HepG2 (cell line): Measurements from ENCODE around the gene DBN1. TPM values are rescaled to one million over a fixed set of nuclear protein-coding genes. Genes with fewer than 3 reads are reported as not detected.

Experiments
- ATAC-seq: fragments of 200-7000 bp; cut with Tn5 transposase; 3 replicates; pipeline ENCODE4 v1.9.1; 2020; ENCODE audit warnings: mild to moderate bottlenecking, moderate library complexity
- BruUV-seq: library from RNA; stranded (reverse); fragments of 400-500 nt; replicated peaks from 2 replicates; lab custom pipeline; 2021; lab: Mats Ljungman, UMichigan
- CTCF ChIA-PET: fragments of 300-600 bp; formaldehyde crosslinking; extraction: SDS; loops from one replicate; lab custom pipeline; 2021; ENCODE audit warnings: low total read pairs, inconsistent platforms, low intra/inter-chr PET ratio; lab: Yijun Ruan, JAX
- POLR2A ChIA-PET: fragments of 350-600 bp; sonication (Branson Sonifier 250); formaldehyde crosslinking; loops from one replicate; lab custom pipeline; 2020; ENCODE audit warnings: antibody characterized with exemption, inconsistent platforms; lab: Yijun Ruan, JAX
- DNase-seq: peaks from one replicate; pipeline ENCODE4 v3.0.0-alpha.2; 2015; ENCODE audit warnings: low spot score
- FAIRE-seq: peaks from 3 replicates; lab custom pipeline; 2011; peaks lifted over from hg19 to GRCh38; lab: Jason Lieb, UNC
- H2AFZ ChIP-seq: one replicate; pipeline ENCODE4 v1.6.1; 2011; ENCODE audit warnings: low read length, inconsistent platforms
- H3K27ac ChIP-seq: fragments of 300-600 bp; 3 replicates; pipeline ENCODE4 v1.8.0; 2011; ENCODE audit warnings: mixed run types, mild to moderate bottlenecking, mixed read lengths, low read length, inconsistent platforms; ENCODE audit not compliant: insufficient read depth; ENCODE audit errors: extremely low read length
- H3K27me3 ChIP-seq, 2 experiments: fragments of 200-600 bp in 1 of 2; 2 replicates in 1 of 2; 3 replicates in 1 of 2; pipeline versions ENCODE4 v1.6.0 to v1.8.0; 2011; ENCODE audit warnings: low read length in 2 of 2, mild to moderate bottlenecking in 2 of 2, moderate library complexity in 2 of 2, inconsistent platforms in 1 of 2; ENCODE audit not compliant: insufficient read depth in 2 of 2, control insufficient read depth in 1 of 2
- H3K36me3 ChIP-seq, 2 experiments: fragments of 200-600 bp in 1 of 2; replicated peaks in 1 of 2; 2 replicates in 1 of 2; 3 replicates in 1 of 2; pipeline versions ENCODE4 v1.5.1 to v1.8.0; 2011; ENCODE audit warnings: low read length in 2 of 2, inconsistent platforms in 1 of 2; ENCODE audit not compliant: insufficient read depth in 2 of 2, control insufficient read depth in 1 of 2
- H3K4me1 ChIP-seq: 2 replicates; pipeline ENCODE4 v1.5.1; 2012; ENCODE audit warnings: low read length, inconsistent platforms; ENCODE audit not compliant: insufficient read depth
- H3K4me2 ChIP-seq: 2 replicates; pipeline ENCODE4 v1.6.0; 2011; ENCODE audit warnings: low read depth, low read length, inconsistent platforms
- H3K4me3 ChIP-seq, 3 experiments: fragments of 200-600 bp in 1 of 3; sonication (generic), shearing (Covaris generic) in 1 of 3; replicated peaks in 1 of 3; 2 replicates each; pipeline ENCODE4 v1.5.1; 2011 to 2016; ENCODE audit warnings: low read length in 3 of 3, inconsistent platforms in 2 of 3, low read depth in 2 of 3, mild to moderate bottlenecking in 2 of 3, control low read depth in 1 of 3, mixed read lengths in 1 of 3; ENCODE audit not compliant: insufficient read depth in 1 of 3
- H3K79me2 ChIP-seq: one replicate; pipeline ENCODE4 v1.6.1; 2011; ENCODE audit warnings: low read length, inconsistent platforms; ENCODE audit not compliant: insufficient read depth
- H3K9ac ChIP-seq: 2 replicates; pipeline ENCODE4 v1.6.0; 2011; ENCODE audit warnings: mild to moderate bottlenecking, low read depth, low read length, inconsistent platforms; ENCODE audit not compliant: insufficient read depth
- H3K9me3 ChIP-seq: 2 replicates; pipeline ENCODE4 v1.5.1; 2012; ENCODE audit warnings: mild to moderate bottlenecking, low read length
- H4K20me1 ChIP-seq: 2 replicates; pipeline ENCODE4 v1.6.0; 2011; ENCODE audit warnings: inconsistent platforms, mild to moderate bottlenecking, low read length, moderate library complexity; ENCODE audit not compliant: insufficient read depth
- ELF1 ChIP-seq: sonication (generic); formaldehyde crosslinking; IDR thresholded peaks from 2 replicates; pipeline ENCODE4 v1.4.0; 2020; ENCODE audit warnings: missing genetic modification reagents
- ETV5 ChIP-seq: IDR thresholded peaks from 2 replicates; pipeline ENCODE4 v1.6.1; 2018; ENCODE audit warnings: missing biosample characterization, missing genetic modification reagents, inconsistent platforms, borderline replicate concordance
- FOSL2 ChIP-seq: sonication (generic); formaldehyde crosslinking; IDR thresholded peaks from 2 replicates; pipeline ENCODE4 v1.4.0; 2020; ENCODE audit warnings: missing genetic modification reagents
- GABPA ChIP-seq, 2 experiments: IDR thresholded peaks; 2 replicates each; pipeline ENCODE4 v1.6.1; 2011 to 2016; ENCODE audit warnings: low read depth in 2 of 2, low read length in 1 of 2, missing biosample characterization in 1 of 2, missing genetic modification characterization in 1 of 2
- HNF4A ChIP-seq: sonication (generic); formaldehyde crosslinking; IDR thresholded peaks from 2 replicates; pipeline ENCODE4 v1.4.0; 2020; ENCODE audit warnings: missing genetic modification reagents
- KAT8 ChIP-seq: IDR thresholded peaks from 2 replicates; pipeline ENCODE4 v1.6.1; 2016; ENCODE audit warnings: missing genetic modification reagents, missing compliant biosample characterization
- MTF2 ChIP-seq: sonication (generic); formaldehyde crosslinking; IDR thresholded peaks from 2 replicates; pipeline ENCODE4 v1.5.0; 2020; ENCODE audit warnings: missing genetic modification reagents, borderline replicate concordance
- NCOA1 ChIP-seq: sonication (generic); formaldehyde crosslinking; IDR thresholded peaks from 2 replicates; pipeline ENCODE4 v1.9.0; 2021; ENCODE audit warnings: missing genetic modification reagents
- NFATC3 ChIP-seq: sonication (generic); formaldehyde crosslinking; IDR thresholded peaks from 2 replicates; pipeline ENCODE4 v1.5.1; 2020; ENCODE audit warnings: mild to moderate bottlenecking, missing genetic modification reagents
- SALL2 ChIP-seq: sonication (generic); formaldehyde crosslinking; IDR thresholded peaks from 2 replicates; pipeline ENCODE4 v1.8.1; 2023; ENCODE audit warnings: mild to moderate bottlenecking, missing genetic modification reagents, inconsistent platforms
- SP2 ChIP-seq: sonication (generic); formaldehyde crosslinking; IDR thresholded peaks from 2 replicates; pipeline ENCODE4 v1.5.1; 2020; ENCODE audit warnings: mild to moderate bottlenecking, missing genetic modification reagents
- ZNF468 ChIP-seq: sonication (generic); formaldehyde crosslinking; IDR thresholded peaks from 2 replicates; pipeline ENCODE4 v1.8.0; 2022; ENCODE audit warnings: mild to moderate bottlenecking, moderate library complexity, missing genetic modification reagents
- ZNF589 ChIP-seq: sonication (generic); formaldehyde crosslinking; conservative IDR thresholded peaks from 2 replicates; pipeline ENCODE4 v1.8.0; 2022; ENCODE audit warnings: mild to moderate bottlenecking, moderate library complexity, missing genetic modification reagents
- ZNF788 ChIP-seq: sonication (generic); formaldehyde crosslinking; IDR thresholded peaks from 2 replicates; pipeline ENCODE4 v1.5.0; 2020; ENCODE audit warnings: mild to moderate bottlenecking, missing genetic modification reagents, borderline replicate concordance
- WGBS: methylation state at CpG from one replicate; pipeline ENCODE4 v1.1.6; 2017; ENCODE audit warnings: low lambda C conversion rate; 5-methylcytosine and 5-hydroxymethylcytosine counted together
- in situ Hi-C: cut with HindIII; loops from 2 replicates; pipeline ENCODE4 v1.10.0; 2017; ENCODE audit warnings: low pct_unique_long_range_greater_than_20kb; ENCODE audit not compliant: extremely low pct_ligation_motif_present
- intact Hi-C: fragments of 100-400 bp; cut with micrococcal nuclease; formaldehyde crosslinking; loops from one replicate; pipeline ENCODE4 v1.10.0; 2022; ENCODE audit not compliant: unreplicated experiment
- polyA plus RNA-seq, 8 experiments: library from polyadenylated mRNA; depleted of rRNA in 3 of 8; stranded (reverse) in 7 of 8; unstranded in 1 of 8; fragments of >200 nt; fragmentation: Illumina TruSeq in 4 of 8; extraction: Trizol in 4 of 8; gene quantifications; 2 replicates each; pipeline versions ENCODE4 v1.2.1 to v1.2.3, GENCODE V29; 2011 to 2016; ENCODE audit warnings: low read depth in 4 of 8, missing spikeins in 1 of 8, mixed read lengths in 1 of 8; ENCODE audit not compliant: insufficient read depth in 1 of 8
- total RNA-seq, 5 experiments: library from RNA; depleted of rRNA; stranded (reverse); fragments of >200 nt; fragmentation: Illumina TruSeq; extraction: Trizol; gene quantifications; 2 replicates each; pipeline ENCODE4 v1.2.3, GENCODE V29; 2016; ENCODE audit warnings: low read depth in 1 of 5
- TF ChIP-seq, protein P1 (sequence below): sonication (generic); formaldehyde crosslinking; IDR thresholded peaks from 2 replicates; pipeline ENCODE4 v1.4.0; 2020; ENCODE audit warnings: missing genetic modification reagents, borderline replicate concordance
- TF ChIP-seq, protein P2 (sequence below): sonication (generic); formaldehyde crosslinking; IDR thresholded peaks from 2 replicates; pipeline ENCODE4 v1.4.0; 2020; ENCODE audit warnings: mild to moderate bottlenecking, missing genetic modification reagents, borderline replicate concordance

DBN1 gene
- total and polyA plus RNA-seq, 2 of the 13 experiments (the other 11 are each of a cell fraction or from before 2014, with no cell fraction given) = 27.0 to 37.3 TPM

DNA sequence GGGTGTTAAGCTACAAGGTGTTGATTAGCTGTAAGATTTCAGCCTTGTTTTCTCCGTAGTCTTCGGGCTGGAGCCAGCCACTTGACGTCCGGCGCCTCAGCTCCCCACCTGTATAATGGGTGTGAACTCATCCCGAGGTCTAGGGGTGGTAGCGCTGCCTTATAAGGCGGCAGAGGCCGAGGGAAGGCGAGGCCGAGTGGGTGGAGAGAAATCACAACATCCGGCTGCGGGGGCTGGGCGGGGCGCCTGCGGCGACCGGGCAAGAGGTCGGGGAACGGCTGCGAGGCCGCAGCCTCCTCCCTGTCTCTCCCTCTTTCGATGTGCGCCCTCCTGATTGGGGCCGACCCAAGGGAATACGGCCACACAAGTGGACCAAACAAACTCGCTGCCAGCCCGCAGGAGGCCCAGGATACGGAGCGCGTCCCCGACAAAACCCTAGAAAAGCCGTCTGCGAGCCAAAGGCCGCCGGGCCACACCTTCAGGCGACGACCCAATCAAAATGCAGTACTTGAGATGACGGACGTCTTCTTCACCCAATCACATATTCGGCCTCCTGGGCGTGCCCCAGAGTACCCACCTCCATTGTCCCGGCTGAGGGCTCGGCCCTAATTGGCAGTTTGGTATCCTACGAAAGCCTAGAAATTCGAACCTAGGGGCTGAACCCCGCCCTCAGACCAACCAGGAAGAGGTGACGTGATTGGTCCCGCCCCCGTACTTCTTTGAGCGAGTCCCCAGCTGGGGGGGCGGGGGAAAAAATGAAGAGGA lies 47.5 kb downstream of the DBN1 start (continued):
- TF ChIP-seq ZNF788 (CRISPR knock-in tag) (no peak; the same call in 1 of the 2 replicates), GABPA (IDR thresholded peaks at IDR 0.05; ENCODE audit: low read depth, low read length) (no peak), GABPA (CRISPR knock-in tag; IDR thresholded peaks at IDR 0.05; ENCODE audit: low read depth) (peak; percentile 82), KAT8 (CRISPR knock-in tag) (0 out of 2 replicates have a peak, but pooled peaks have one; percentile 51), HNF4A (CRISPR knock-in tag) (peak; percentile 34; the same call in 1 of the 2 replicates), SP2 (CRISPR knock-in tag) (peak; percentile 92), ELF1 (CRISPR knock-in tag) (peak; percentile 87), SALL2 (CRISPR knock-in tag) (no peak)
- TF ChIP-seq, protein P1, sequence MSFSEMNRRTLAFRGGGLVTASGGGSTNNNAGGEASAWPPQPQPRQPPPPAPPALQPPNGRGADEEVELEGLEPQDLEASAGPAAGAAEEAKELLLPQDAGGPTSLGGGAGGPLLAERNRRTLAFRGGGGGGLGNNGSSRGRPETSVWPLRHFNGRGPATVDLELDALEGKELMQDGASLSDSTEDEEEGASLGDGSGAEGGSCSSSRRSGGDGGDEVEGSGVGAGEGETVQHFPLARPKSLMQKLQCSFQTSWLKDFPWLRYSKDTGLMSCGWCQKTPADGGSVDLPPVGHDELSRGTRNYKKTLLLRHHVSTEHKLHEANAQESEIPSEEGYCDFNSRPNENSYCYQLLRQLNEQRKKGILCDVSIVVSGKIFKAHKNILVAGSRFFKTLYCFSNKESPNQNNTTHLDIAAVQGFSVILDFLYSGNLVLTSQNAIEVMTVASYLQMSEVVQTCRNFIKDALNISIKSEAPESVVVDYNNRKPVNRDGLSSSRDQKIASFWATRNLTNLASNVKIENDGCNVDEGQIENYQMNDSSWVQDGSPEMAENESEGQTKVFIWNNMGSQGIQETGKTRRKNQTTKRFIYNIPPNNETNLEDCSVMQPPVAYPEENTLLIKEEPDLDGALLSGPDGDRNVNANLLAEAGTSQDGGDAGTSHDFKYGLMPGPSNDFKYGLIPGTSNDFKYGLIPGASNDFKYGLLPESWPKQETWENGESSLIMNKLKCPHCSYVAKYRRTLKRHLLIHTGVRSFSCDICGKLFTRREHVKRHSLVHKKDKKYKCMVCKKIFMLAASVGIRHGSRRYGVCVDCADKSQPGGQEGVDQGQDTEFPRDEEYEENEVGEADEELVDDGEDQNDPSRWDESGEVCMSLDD (CRISPR knock-in tag) = no peak

GRCh38 chr5:177425196-177425800 lies 48.1 kb downstream of the DBN1 start:
- 10% methylated on average over 13 of the region's 13 CpGs for WGBS
- no peaks in the 10 kb centered on the region for H4K20me1 ChIP-seq
- no peak for ATAC-seq
- H3K4me3 ChIP-seq = peak overlapping the region; percentile 47 to 73 (median 62)
- H3K36me3 ChIP-seq = no peaks in the 10 kb centered on the region
- FAIRE-seq = no peak
- in situ Hi-C loops (no loop called here), intact Hi-C loops (no loop called here)
- ChIA-PET CTCF (no interaction called here), POLR2A (interaction anchor here (1.0 to 2.9 kb wide), 10 partner anchors 9 to 55 kb away, joined by 3 to 30 read pairs (median 11); partner anchors contain the start of gene F12)
- H3K9ac ChIP-seq = peak overlapping the region; percentile 82
- peaks cover 43% of the 10 kb centered on the region for H3K4me1 ChIP-seq
- H3K27ac ChIP-seq = peak overlapping the region; percentile 83
- H2AFZ ChIP-seq = peak overlapping the region; percentile 50
- H3K27me3 ChIP-seq = peaks cover 0 to 14% of the 10 kb centered on the region in 2 experiments; a peak in 2 of 5 replicates
- H3K9me3 ChIP-seq = no peaks in the 10 kb centered on the region
- BruUV-seq = no TSS peak
- no peak for DNase-seq
- peak overlapping the region; percentile 92 for H3K4me2 ChIP-seq
- H3K79me2 ChIP-seq = peaks cover 14% of the 10 kb centered on the region
- TF ChIP-seq, protein P2, sequence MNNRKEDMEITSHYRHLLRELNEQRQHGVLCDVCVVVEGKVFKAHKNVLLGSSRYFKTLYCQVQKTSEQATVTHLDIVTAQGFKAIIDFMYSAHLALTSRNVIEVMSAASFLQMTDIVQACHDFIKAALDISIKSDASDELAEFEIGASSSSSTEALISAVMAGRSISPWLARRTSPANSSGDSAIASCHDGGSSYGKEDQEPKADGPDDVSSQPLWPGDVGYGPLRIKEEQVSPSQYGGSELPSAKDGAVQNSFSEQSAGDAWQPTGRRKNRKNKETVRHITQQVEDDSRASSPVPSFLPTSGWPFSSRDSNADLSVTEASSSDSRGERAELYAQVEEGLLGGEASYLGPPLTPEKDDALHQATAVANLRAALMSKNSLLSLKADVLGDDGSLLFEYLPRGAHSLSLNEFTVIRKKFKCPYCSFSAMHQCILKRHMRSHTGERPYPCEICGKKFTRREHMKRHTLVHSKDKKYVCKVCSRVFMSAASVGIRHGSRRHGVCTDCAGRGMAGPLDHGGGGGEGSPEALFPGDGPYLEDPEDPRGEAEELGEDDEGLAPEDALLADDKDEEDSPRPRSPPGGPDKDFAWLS (CRISPR knock-in tag) = no peak
- TF ChIP-seq MTF2 (CRISPR knock-in tag) (0 out of 2 replicates have a peak, but pooled peaks have one; percentile 56), ZNF589 (0 out of 2 replicates have a peak, but pooled peaks have one; percentile 44), ZNF468 (CRISPR knock-in tag) (no peak), ETV5 (CRISPR knock-in tag) (no peak), FOSL2 (CRISPR knock-in tag) (no peak), NFATC3 (CRISPR knock-in tag) (0 out of 2 replicates have a peak, but pooled peaks have one; percentile 3), NCOA1 (CRISPR knock-in tag) (0 out of 2 replicates have a peak, but pooled peaks have one; percentile 58)
